Body of pancreas (tissue), 4 donors: ENCODE results near the gene SPEF2.

Experiments
- POLR2A ChIP-seq, 3 donors: fragments of 450-650 bp; IDR thresholded peaks; one replicate each; pipeline ENCODE4 v1.6.1; 2016; ENCODE audit warnings: antibody characterized with exemption in 3 of 3, mild to moderate bottlenecking in 2 of 3
- TF ChIP-seq, protein P1 (sequence below), 7 experiments: fragments of 450-650 bp in 4 of 7; fragments of 200-600 bp in 3 of 7; sonication (generic) in 3 of 7; IDR thresholded peaks; one replicate each; pipeline ENCODE4 v1.5.1; 2016 to 2019; ENCODE audit warnings: antibody characterized with exemption in 7 of 7

DNA sequence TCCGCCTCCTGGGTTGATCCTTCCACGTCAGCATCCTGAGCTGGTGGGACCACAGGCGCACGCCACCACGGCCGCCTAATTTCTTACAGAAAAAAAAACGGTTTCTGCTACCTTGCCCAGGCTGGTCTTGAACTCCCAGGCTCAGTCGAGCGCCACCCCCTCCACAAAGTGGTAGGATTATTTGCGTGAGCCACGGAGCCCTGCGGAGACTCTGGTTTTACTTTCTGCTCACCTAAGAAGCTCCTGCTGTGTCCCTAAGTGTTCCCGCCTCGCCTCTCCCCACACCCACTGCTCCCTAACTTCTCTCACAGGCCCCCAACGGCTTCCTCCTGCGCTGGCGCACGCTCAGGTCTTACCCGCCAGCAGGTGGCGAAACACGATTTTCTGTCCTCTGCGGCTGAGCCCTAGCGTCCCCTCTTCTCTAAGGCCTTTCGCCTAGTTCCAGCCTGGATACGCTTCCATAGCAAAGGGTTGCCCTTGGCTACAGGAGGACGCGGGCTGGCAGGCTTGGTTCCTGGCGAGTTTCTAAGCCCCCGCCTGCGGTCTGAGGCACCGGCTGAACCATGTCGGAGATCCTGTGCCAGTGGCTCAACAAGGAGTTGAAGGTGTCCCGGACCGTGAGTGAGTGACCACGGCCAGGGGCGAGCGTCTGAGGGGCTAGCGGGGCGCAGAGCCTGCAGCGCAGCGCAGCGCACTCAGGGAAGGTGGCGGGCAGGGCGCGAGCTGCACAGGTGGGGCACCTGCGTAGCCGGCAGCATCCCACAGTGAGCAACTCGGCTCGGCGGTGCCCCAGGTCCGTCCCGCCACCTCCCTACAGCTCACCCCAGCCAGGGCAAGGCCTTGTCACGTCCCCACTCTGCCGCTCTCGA, at the start of gene SPEF2:
- TF ChIP-seq, protein P1, sequence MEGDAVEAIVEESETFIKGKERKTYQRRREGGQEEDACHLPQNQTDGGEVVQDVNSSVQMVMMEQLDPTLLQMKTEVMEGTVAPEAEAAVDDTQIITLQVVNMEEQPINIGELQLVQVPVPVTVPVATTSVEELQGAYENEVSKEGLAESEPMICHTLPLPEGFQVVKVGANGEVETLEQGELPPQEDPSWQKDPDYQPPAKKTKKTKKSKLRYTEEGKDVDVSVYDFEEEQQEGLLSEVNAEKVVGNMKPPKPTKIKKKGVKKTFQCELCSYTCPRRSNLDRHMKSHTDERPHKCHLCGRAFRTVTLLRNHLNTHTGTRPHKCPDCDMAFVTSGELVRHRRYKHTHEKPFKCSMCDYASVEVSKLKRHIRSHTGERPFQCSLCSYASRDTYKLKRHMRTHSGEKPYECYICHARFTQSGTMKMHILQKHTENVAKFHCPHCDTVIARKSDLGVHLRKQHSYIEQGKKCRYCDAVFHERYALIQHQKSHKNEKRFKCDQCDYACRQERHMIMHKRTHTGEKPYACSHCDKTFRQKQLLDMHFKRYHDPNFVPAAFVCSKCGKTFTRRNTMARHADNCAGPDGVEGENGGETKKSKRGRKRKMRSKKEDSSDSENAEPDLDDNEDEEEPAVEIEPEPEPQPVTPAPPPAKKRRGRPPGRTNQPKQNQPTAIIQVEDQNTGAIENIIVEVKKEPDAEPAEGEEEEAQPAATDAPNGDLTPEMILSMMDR (IDR thresholded peaks at IDR 0.05) = peak; percentile 72 to 96 (median 90)
- peak in 2 of 3 donors; percentile 33 to 60 for TF ChIP-seq POLR2A (IDR thresholded peaks at IDR 0.05)
